Neural cell (in vitro differentiated cells): Measurements from ENCODE around the gene SMIM29. TPM values are rescaled to one million over a fixed set of nuclear protein-coding genes. Genes with fewer than 3 reads are reported as not detected.

Source experiments
- H2AFZ ChIP-seq: fragments of 200-600, 300-800 bp; sonication (generic), shearing (Covaris generic); 2 replicates; pipeline ENCODE4 v1.6.0; 2014; ENCODE audit warnings: low read depth, mild to moderate bottlenecking, antibody characterized with exemption, low read length, moderate library complexity
- H3F3A ChIP-seq: fragments of 200-600 bp; shearing (Covaris generic); 2 replicates; pipeline ENCODE4 v1.6.1; 2016; ENCODE audit warnings: mild to moderate bottlenecking, moderate library complexity, mixed read lengths, antibody characterized with exemption, low read length; ENCODE audit not compliant: insufficient read depth, poor library complexity, severe bottlenecking
- H3K27ac ChIP-seq: fragments of 200-600, 300-800 bp; sonication (generic), shearing (Covaris generic); 2 replicates; pipeline ENCODE4 v1.5.1; 2014; ENCODE audit warnings: mild to moderate bottlenecking, low read length, moderate library complexity
- H3K27me3 ChIP-seq: fragments of 300-800, 200-600 bp; sonication (generic), shearing (Covaris generic); 2 replicates; pipeline ENCODE4 v1.6.0; 2014; ENCODE audit warnings: mild to moderate bottlenecking, low read depth, low read length, moderate library complexity; ENCODE audit not compliant: insufficient read depth
- H3K36me3 ChIP-seq: fragments of 300-800, 200-600 bp; sonication (generic), shearing (Covaris generic); 2 replicates; pipeline ENCODE4 v1.5.1; 2014; ENCODE audit warnings: mild to moderate bottlenecking, antibody characterized with exemption, low read length, moderate library complexity; ENCODE audit not compliant: insufficient read depth
- H3K4me2 ChIP-seq: fragments of 300-800, 200-600 bp; sonication (generic), shearing (Covaris generic); 2 replicates; pipeline ENCODE4 v1.6.0; 2014; ENCODE audit warnings: mild to moderate bottlenecking, low read length
- H3K4me3 ChIP-seq: fragments of 300-800, 200-600 bp; sonication (generic), shearing (Covaris generic); 2 replicates; pipeline ENCODE4 v1.5.1; 2014; ENCODE audit warnings: mild to moderate bottlenecking, low read length, moderate library complexity
- H3K79me2 ChIP-seq: fragments of 200-600 bp; shearing (Covaris generic); replicated peaks from 2 replicates; pipeline ENCODE4 v1.6.0; 2014; ENCODE audit warnings: mild to moderate bottlenecking, low read length, moderate library complexity; ENCODE audit not compliant: insufficient read depth
- H3K9ac ChIP-seq: fragments of 300-800, 200-600 bp; sonication (generic), shearing (Covaris generic); 2 replicates; pipeline ENCODE4 v1.6.1; 2016; ENCODE audit warnings: mild to moderate bottlenecking, low read length, mixed read lengths
- H3K9me2 ChIP-seq: fragments of 200-600 bp; shearing (Covaris generic); 2 replicates; pipeline ENCODE4 v1.6.1; 2016; ENCODE audit warnings: mild to moderate bottlenecking, low read length, mixed read lengths; ENCODE audit not compliant: insufficient read depth
- H3K9me3 ChIP-seq: fragments of 200-600, 300-800 bp; sonication (generic), shearing (Covaris generic); 2 replicates; pipeline ENCODE4 v1.6.1; 2016; ENCODE audit warnings: mild to moderate bottlenecking, mixed run types, low read length, moderate library complexity, mixed read lengths
- H4K20me1 ChIP-seq: fragments of 200-600 bp; shearing (Covaris generic); 2 replicates; pipeline ENCODE4 v1.6.1; 2016; ENCODE audit warnings: mild to moderate bottlenecking, mixed run types; ENCODE audit not compliant: insufficient read depth
- CTCF ChIP-seq: fragments of 450-650 bp; IDR thresholded peaks from 2 replicates; pipeline ENCODE4 v1.5.1; 2014; ENCODE audit warnings: antibody characterized with exemption, mild to moderate bottlenecking, moderate library complexity; ENCODE audit not compliant: poor library complexity, severe bottlenecking
- EP300 ChIP-seq: fragments of 450-650 bp; conservative IDR thresholded peaks from 2 replicates; pipeline ENCODE4 v1.6.1; 2014; ENCODE audit warnings: antibody characterized with exemption, mild to moderate bottlenecking, moderate library complexity; ENCODE audit not compliant: poor library complexity, severe bottlenecking
- EZH2 ChIP-seq: fragments of 200-600, 300-800 bp; shearing (Covaris generic), sonication (generic); IDR thresholded peaks from 2 replicates; pipeline ENCODE4 v1.6.1; 2014; ENCODE audit warnings: antibody characterized with exemption, low read length, borderline replicate concordance, mild to moderate bottlenecking; ENCODE audit not compliant: insufficient read depth, poor library complexity, severe bottlenecking
- MXI1 ChIP-seq: fragments of 450-650 bp; conservative IDR thresholded peaks from 2 replicates; pipeline ENCODE4 v1.6.1; 2014; ENCODE audit warnings: antibody characterized with exemption, mild to moderate bottlenecking; ENCODE audit not compliant: poor library complexity, severe bottlenecking
- POLR2AphosphoS5 ChIP-seq: IDR thresholded peaks from 2 replicates; pipeline ENCODE4 v1.6.1; 2012
- RAD21 ChIP-seq: fragments of 450-650 bp; conservative IDR thresholded peaks from 2 replicates; pipeline ENCODE4 v1.6.1; 2014; ENCODE audit warnings: antibody characterized with exemption, mild to moderate bottlenecking, moderate library complexity
- REST ChIP-seq: IDR thresholded peaks from 2 replicates; pipeline ENCODE4 v1.6.1; 2012; ENCODE audit warnings: borderline replicate concordance
- SMC3 ChIP-seq: fragments of 450-650 bp; conservative IDR thresholded peaks from 2 replicates; pipeline ENCODE4 v1.6.1; 2014; ENCODE audit warnings: antibody characterized with exemption, mild to moderate bottlenecking, moderate library complexity; ENCODE audit not compliant: poor library complexity
- TAF1 ChIP-seq: IDR thresholded peaks from 2 replicates; pipeline ENCODE4 v1.6.1; 2012; ENCODE audit warnings: low read depth
- polyA minus RNA-seq: library from RNA; depleted of rRNA, polyadenylated mRNA; stranded (reverse); fragments of >200 nt; gene quantifications from 2 replicates; pipeline ENCODE4 v1.2.3, GENCODE V29; 2014
- polyA plus RNA-seq: library from polyadenylated mRNA; depleted of rRNA; stranded (reverse); fragments of >200 nt; gene quantifications from 2 replicates; pipeline ENCODE4 v1.2.3, GENCODE V29; 2014

The SMIM29 gene
- polyA plus RNA-seq: 78.8 and 82.1 TPM in 2 replicates
- polyA minus RNA-seq: 16.3 and 20.8 TPM in 2 replicates

- no peaks in the 10 kb centered on the region for H3K27me3 ChIP-seq
- no peaks in the 10 kb centered on the region for H3K79me2 ChIP-seq
- no peaks in the 10 kb centered on the region for H3F3A ChIP-seq
- H4K20me1 ChIP-seq: no peaks in the 10 kb centered on the region
- H3K27ac ChIP-seq: peak within 1 kb of the TSS; percentile 61
- peak within 1 kb of the TSS; percentile 95 for H3K9ac ChIP-seq
- H3K9me3 ChIP-seq: no peaks in the 10 kb centered on the region
- TF ChIP-seq REST (peak; percentile 77), EP300 (peak; percentile 49), EZH2 (no peak), SMC3 (peak; percentile 88), MXI1 (peak; percentile 95), TAF1 (peak; percentile 89), CTCF (peak; percentile 95), RAD21 (peak; percentile 89), POLR2AphosphoS5 (peak; percentile 89)
- peak within 1 kb of the TSS; percentile 93 for H2AFZ ChIP-seq
- H3K9me2 ChIP-seq: no peaks in the 10 kb centered on the region
- peak within 1 kb of the TSS; percentile 92 for H3K4me3 ChIP-seq
- H3K36me3 ChIP-seq: no peaks in the 10 kb centered on the region
- H3K4me2 ChIP-seq: peak within 1 kb of the TSS; percentile 99
These were observed at the start of gene SMIM29 for GRCh38 chr6:34248727-34249468. TSS of gene SMIM29 (minus strand) at chr6:34249006. CDS start at chr6:34247791, 1,215 bp downstream.

- Histone ChIP-seq H3K79me2 (no peaks in the 10 kb centered on the region), H3K36me3 (no peaks in the 10 kb centered on the region), H3K4me3 (no peak overlapping the region), H3K9ac (no peak overlapping the region), H2AFZ (no peak overlapping the region), H3K27ac (no peak overlapping the region), H3K4me2 (no peak overlapping the region), H3K27me3 (no peaks in the 10 kb centered on the region), H3F3A (no peaks in the 10 kb centered on the region), H3K9me2 (no peaks in the 10 kb centered on the region), H3K9me3 (no peaks in the 10 kb centered on the region), H4K20me1 (no peaks in the 10 kb centered on the region)
- TF ChIP-seq TAF1 (no peak), SMC3 (no peak), POLR2AphosphoS5 (no peak), EP300 (no peak), CTCF (no peak), EZH2 (no peak), RAD21 (no peak), REST (no peak), MXI1 (no peak)
These were observed 46.9 kb upstream of the SMIM29 start for GRCh38 chr6:34295721-34296120.
